ENCODE results near the gene MCF2L2. TPM values are rescaled to one million over a fixed set of nuclear protein-coding genes. Genes with fewer than 3 reads are reported as not detected.

MCF2L2 gene
- total RNA-seq, 1 donor from 2014 or later, result 0.43 TPM

GRCh38 chr3:183338520-183338919 is 89.9 kb downstream of the MCF2L2 start:
- no peak overlapping the region for H3K27ac Mint-ChIP-seq

GRCh38 chr3:183332487-183332886 is 95.9 kb downstream of the MCF2L2 start:
- Mint-ChIP-seq H3K4me3 (ENCODE audit: low read depth) (no peak overlapping the region), H3K27me3 (no peaks in the 10 kb centered on the region), H3K27ac (no peak overlapping the region), H3K36me3 (ENCODE audit: insufficient read depth) (no peaks in the 10 kb centered on the region), H3K9me3 (ENCODE audit: low read depth) (no peaks in the 10 kb centered on the region), H3K4me1 (ENCODE audit: low read depth) (peaks cover 7% of the 10 kb centered on the region)
- TF ChIP-seq CTCF (IDR thresholded peaks at IDR 0.05; ENCODE audit: unreplicated experiment), result no peak
- DNase-seq (ENCODE audit: low spot score, unreplicated experiment), result no peak

More at GRCh38 chr3:183338520-183338919, 89.9 kb downstream of the MCF2L2 start:
- no peaks in the 10 kb centered on the region for H3K27me3 Mint-ChIP-seq
- no peaks in the 10 kb centered on the region for H3K36me3 Mint-ChIP-seq (ENCODE audit: insufficient read depth)
- peaks cover 1% of the 10 kb centered on the region for H3K4me1 Mint-ChIP-seq (ENCODE audit: low read depth)
- H3K4me3 Mint-ChIP-seq (ENCODE audit: low read depth), result no peak overlapping the region
- no peak for TF ChIP-seq CTCF (IDR thresholded peaks at IDR 0.05; ENCODE audit: unreplicated experiment)
- H3K9me3 Mint-ChIP-seq (ENCODE audit: low read depth), result no peaks in the 10 kb centered on the region
- DNase-seq (ENCODE audit: low spot score, unreplicated experiment), result no peak

- Mint-ChIP-seq H3K27me3 (no peaks in the 10 kb centered on the region), H3K9me3 (ENCODE audit: low read depth) (no peaks in the 10 kb centered on the region), H3K36me3 (ENCODE audit: insufficient read depth) (no peaks in the 10 kb centered on the region), H3K4me3 (ENCODE audit: low read depth) (no peak overlapping the region), H3K4me1 (ENCODE audit: low read depth) (peaks cover 8% of the 10 kb centered on the region), H3K27ac (no peak overlapping the region)
- no peak for TF ChIP-seq CTCF (IDR thresholded peaks at IDR 0.05; ENCODE audit: unreplicated experiment)
- no peak for DNase-seq (ENCODE audit: low spot score, unreplicated experiment)
These were observed 96.9 kb downstream of the MCF2L2 start for GRCh38 chr3:183331498-183331897.

- Mint-ChIP-seq H3K36me3 (ENCODE audit: insufficient read depth) (no peaks in the 10 kb centered on the region), H3K27me3 (no peaks in the 10 kb centered on the region), H3K4me3 (ENCODE audit: low read depth) (no peak overlapping the region), H3K9me3 (ENCODE audit: low read depth) (no peaks in the 10 kb centered on the region), H3K27ac (no peak overlapping the region), H3K4me1 (ENCODE audit: low read depth) (peaks cover 10% of the 10 kb centered on the region)
- DNase-seq (ENCODE audit: low spot score, unreplicated experiment), result no peak
- no peak for TF ChIP-seq CTCF (IDR thresholded peaks at IDR 0.05; ENCODE audit: unreplicated experiment)
These were observed 97.5 kb downstream of the MCF2L2 start for GRCh38 chr3:183330881-183331280.

- Mint-ChIP-seq H3K9me3 (ENCODE audit: low read depth) (no peaks in the 10 kb centered on the region), H3K36me3 (ENCODE audit: insufficient read depth) (no peaks in the 10 kb centered on the region), H3K4me3 (ENCODE audit: low read depth) (no peak overlapping the region), H3K27me3 (no peaks in the 10 kb centered on the region), H3K27ac (no peak overlapping the region), H3K4me1 (ENCODE audit: low read depth) (peaks cover 11% of the 10 kb centered on the region)
- no peak for TF ChIP-seq CTCF (IDR thresholded peaks at IDR 0.05; ENCODE audit: unreplicated experiment)
- no peak for DNase-seq (ENCODE audit: low spot score, unreplicated experiment)
These were observed 98.9 kb downstream of the MCF2L2 start for GRCh38 chr3:183329543-183329942.
